ENCODE results near the gene ZC3H7A.

GRCh38 chr16:11735787-11736186, 61.3 kb downstream of the ZC3H7A start:
- TF ChIP-seq, protein P1, sequence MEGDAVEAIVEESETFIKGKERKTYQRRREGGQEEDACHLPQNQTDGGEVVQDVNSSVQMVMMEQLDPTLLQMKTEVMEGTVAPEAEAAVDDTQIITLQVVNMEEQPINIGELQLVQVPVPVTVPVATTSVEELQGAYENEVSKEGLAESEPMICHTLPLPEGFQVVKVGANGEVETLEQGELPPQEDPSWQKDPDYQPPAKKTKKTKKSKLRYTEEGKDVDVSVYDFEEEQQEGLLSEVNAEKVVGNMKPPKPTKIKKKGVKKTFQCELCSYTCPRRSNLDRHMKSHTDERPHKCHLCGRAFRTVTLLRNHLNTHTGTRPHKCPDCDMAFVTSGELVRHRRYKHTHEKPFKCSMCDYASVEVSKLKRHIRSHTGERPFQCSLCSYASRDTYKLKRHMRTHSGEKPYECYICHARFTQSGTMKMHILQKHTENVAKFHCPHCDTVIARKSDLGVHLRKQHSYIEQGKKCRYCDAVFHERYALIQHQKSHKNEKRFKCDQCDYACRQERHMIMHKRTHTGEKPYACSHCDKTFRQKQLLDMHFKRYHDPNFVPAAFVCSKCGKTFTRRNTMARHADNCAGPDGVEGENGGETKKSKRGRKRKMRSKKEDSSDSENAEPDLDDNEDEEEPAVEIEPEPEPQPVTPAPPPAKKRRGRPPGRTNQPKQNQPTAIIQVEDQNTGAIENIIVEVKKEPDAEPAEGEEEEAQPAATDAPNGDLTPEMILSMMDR (IDR thresholded peaks at IDR 0.05): no peak
- TF ChIP-seq EP300 (IDR thresholded peaks at IDR 0.05) (no peak), POLR2A (IDR thresholded peaks at IDR 0.05) (no peak), POLR2AphosphoS5 (IDR thresholded peaks at IDR 0.05) (no peak)

All from stomach (tissue), 4 donors.